Measurements from ENCODE around the gene PLAGL1.

PLAGL1 gene

DNA sequence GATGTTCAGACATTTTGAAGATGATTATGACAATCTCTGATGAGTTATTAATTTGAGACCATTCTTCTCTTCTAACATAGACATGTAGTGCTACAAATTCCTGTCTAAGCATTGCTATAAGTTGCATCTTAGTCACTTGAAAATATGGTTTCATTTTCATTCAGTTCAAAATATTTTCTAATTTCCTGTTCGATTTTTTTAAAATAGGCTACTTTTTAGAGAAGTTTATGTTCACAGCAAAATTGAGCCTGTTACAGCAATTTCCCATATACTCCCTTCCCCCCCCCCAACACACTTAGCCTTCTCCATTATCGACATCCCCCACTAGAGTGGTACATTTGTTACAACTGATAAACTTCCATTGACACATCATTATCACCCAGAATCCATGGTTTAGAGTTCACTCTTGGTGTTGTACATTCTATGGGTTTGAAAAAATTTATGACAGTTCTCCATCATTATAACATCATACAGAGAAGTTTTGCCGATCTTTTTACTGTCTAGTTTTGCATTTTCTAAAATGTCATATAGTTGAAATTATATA lies 31.2 kb downstream of the PLAGL1 start:
- no peaks in the 10 kb centered on the region for H3K9me3 ChIP-seq (ENCODE audit: insufficient read depth, low read depth, low read length)
- WGBS, result 100% methylated on average over 1 of the region's 3 CpGs
- no peak overlapping the region for H3K27ac ChIP-seq (ENCODE audit: low read depth, low read length)
- no peak overlapping the region for H3K9ac ChIP-seq (ENCODE audit: low read depth, low read length)
- no peaks in the 10 kb centered on the region for H3K36me3 ChIP-seq (ENCODE audit: insufficient read depth, low read length)
- H3K27me3 ChIP-seq (ENCODE audit: insufficient read depth, low read length), result peaks cover 81% of the 10 kb centered on the region
- H3K4me3 ChIP-seq (ENCODE audit: low read length), result no peak overlapping the region
- peaks cover 45% of the 10 kb centered on the region for H3K4me1 ChIP-seq (ENCODE audit: insufficient read depth, low read length)

- Histone ChIP-seq H3K27me3 (ENCODE audit: insufficient read depth, low read length) (peaks cover 98% of the 10 kb centered on the region), H3K27ac (ENCODE audit: low read depth, low read length) (peak overlapping the region; percentile 81; the same call in 1 of the 2 replicates), H3K9me3 (ENCODE audit: insufficient read depth, low read depth, low read length) (no peaks in the 10 kb centered on the region), H3K4me1 (ENCODE audit: insufficient read depth, low read length) (peaks cover 61% of the 10 kb centered on the region), H3K4me3 (ENCODE audit: low read length) (no peak overlapping the region), H3K36me3 (ENCODE audit: insufficient read depth, low read length) (no peaks in the 10 kb centered on the region), H3K9ac (ENCODE audit: low read depth, low read length) (no peak overlapping the region)
- 77% methylated on average over 6 of the region's 8 CpGs for WGBS
These were observed 34.0 kb downstream of the PLAGL1 start for GRCh38 chr6:143974089-143974488.

- Histone ChIP-seq H3K9me3 (ENCODE audit: insufficient read depth, low read depth, low read length) (no peaks in the 10 kb centered on the region), H3K4me3 (ENCODE audit: low read length) (peak overlapping the region; percentile 28), H3K36me3 (ENCODE audit: insufficient read depth, low read length) (no peaks in the 10 kb centered on the region), H3K27me3 (ENCODE audit: insufficient read depth, low read length) (peaks cover 98% of the 10 kb centered on the region), H3K27ac (ENCODE audit: low read depth, low read length) (peak overlapping the region; percentile 83; the same call in 1 of the 2 replicates), H3K4me1 (ENCODE audit: insufficient read depth, low read length) (peaks cover 61% of the 10 kb centered on the region), H3K9ac (ENCODE audit: low read depth, low read length) (peak overlapping the region; percentile 25; the same call in 1 of the 2 replicates)
- 3% methylated on average over 13 of the region's 13 CpGs for WGBS
These were observed 34.7 kb downstream of the PLAGL1 start for GRCh38 chr6:143973097-143973966.

GRCh38 chr6:143971482-143972205 lies 36.4 kb downstream of the PLAGL1 start:
- Histone ChIP-seq H3K4me3 (ENCODE audit: low read length) (no peak overlapping the region), H3K27me3 (ENCODE audit: insufficient read depth, low read length) (peaks cover 98% of the 10 kb centered on the region), H3K27ac (ENCODE audit: low read depth, low read length) (no peak overlapping the region; the same call in 1 of the 2 replicates), H3K9me3 (ENCODE audit: insufficient read depth, low read depth, low read length) (no peaks in the 10 kb centered on the region), H3K9ac (ENCODE audit: low read depth, low read length) (no peak overlapping the region), H3K36me3 (ENCODE audit: insufficient read depth, low read length) (no peaks in the 10 kb centered on the region), H3K4me1 (ENCODE audit: insufficient read depth, low read length) (peaks cover 61% of the 10 kb centered on the region)
- 22% methylated on average over 3 of the region's 4 CpGs for WGBS

GRCh38 chr6:143970456-143971218 lies 37.4 kb downstream of the PLAGL1 start:
- WGBS, result 69% methylated on average over 5 of the region's 6 CpGs
- Histone ChIP-seq H3K36me3 (ENCODE audit: insufficient read depth, low read length) (no peaks in the 10 kb centered on the region), H3K4me1 (ENCODE audit: insufficient read depth, low read length) (peaks cover 58% of the 10 kb centered on the region), H3K4me3 (ENCODE audit: low read length) (no peak overlapping the region), H3K27me3 (ENCODE audit: insufficient read depth, low read length) (peaks cover 98% of the 10 kb centered on the region), H3K9ac (ENCODE audit: low read depth, low read length) (no peak overlapping the region), H3K27ac (ENCODE audit: low read depth, low read length) (no peak overlapping the region), H3K9me3 (ENCODE audit: insufficient read depth, low read depth, low read length) (no peaks in the 10 kb centered on the region)

DNA sequence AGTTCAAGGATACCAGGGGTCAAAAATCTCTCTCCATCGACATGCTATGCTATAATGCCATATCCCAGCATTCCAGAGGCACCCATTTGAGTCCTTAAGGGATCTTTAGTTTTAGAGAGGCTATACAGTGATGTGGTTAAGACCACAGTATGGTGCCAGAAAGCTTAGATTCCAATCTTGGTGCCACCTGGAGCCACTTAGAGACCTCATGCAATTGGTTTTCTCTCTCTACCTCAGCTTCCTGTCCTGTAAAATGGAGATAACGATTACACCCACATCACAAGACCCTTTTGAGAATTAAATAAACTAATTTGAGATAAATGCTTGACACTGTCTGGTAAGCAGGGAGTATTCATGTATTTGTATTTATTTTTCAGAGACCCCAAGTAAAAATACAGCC lies 39.0 kb downstream of the PLAGL1 start:
- 0% methylated on average over 1 of the region's 2 CpGs for WGBS
- peaks cover 98% of the 10 kb centered on the region for H3K27me3 ChIP-seq (ENCODE audit: insufficient read depth, low read length)
- H3K4me1 ChIP-seq (ENCODE audit: insufficient read depth, low read length), result peaks cover 57% of the 10 kb centered on the region
- no peaks in the 10 kb centered on the region for H3K9me3 ChIP-seq (ENCODE audit: insufficient read depth, low read depth, low read length)
- no peaks in the 10 kb centered on the region for H3K36me3 ChIP-seq (ENCODE audit: insufficient read depth, low read length)
- no peak overlapping the region for H3K4me3 ChIP-seq (ENCODE audit: low read length)
- H3K27ac ChIP-seq (ENCODE audit: low read depth, low read length), result no peak overlapping the region
- H3K9ac ChIP-seq (ENCODE audit: low read depth, low read length), result no peak overlapping the region

DNA sequence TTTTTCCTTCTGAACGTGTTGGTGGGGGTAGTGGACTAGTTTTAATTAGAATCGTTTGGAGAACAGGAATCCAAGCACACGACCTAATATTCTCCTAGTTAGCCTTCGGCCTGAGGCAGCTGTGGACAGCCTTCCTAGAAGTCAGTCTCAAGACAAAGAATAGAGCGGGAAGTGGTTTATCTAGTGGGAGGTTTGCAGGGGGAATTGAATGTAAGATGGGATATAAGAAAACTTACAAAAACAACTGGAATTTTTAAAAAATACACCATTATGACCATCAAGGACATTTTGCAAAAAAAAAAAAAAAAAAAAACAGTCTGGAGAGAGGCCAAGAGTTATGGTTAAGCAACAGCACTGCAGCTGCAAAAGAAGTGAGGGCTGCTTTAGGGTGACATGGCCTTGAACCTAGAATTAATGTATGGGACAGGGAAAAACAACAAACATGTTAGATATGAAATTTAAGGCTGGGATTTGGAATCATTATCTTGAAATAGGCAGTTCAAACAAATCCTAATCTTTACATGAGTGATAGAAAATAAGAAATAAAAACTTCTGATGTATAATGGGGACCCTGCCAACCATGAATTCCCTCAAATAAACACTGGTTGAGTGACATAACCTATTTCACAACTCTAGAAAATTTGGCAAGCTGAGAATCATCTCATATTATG lies 40.2 kb downstream of the PLAGL1 start:
- Histone ChIP-seq H3K4me3 (ENCODE audit: low read length) (no peak overlapping the region), H3K9ac (ENCODE audit: low read depth, low read length) (no peak overlapping the region), H3K27ac (ENCODE audit: low read depth, low read length) (no peak overlapping the region), H3K27me3 (ENCODE audit: insufficient read depth, low read length) (peaks cover 100% of the 10 kb centered on the region), H3K36me3 (ENCODE audit: insufficient read depth, low read length) (no peaks in the 10 kb centered on the region), H3K4me1 (ENCODE audit: insufficient read depth, low read length) (peaks cover 59% of the 10 kb centered on the region), H3K9me3 (ENCODE audit: insufficient read depth, low read depth, low read length) (no peaks in the 10 kb centered on the region)
- WGBS, result 49% methylated on average over 5 of the region's 5 CpGs

- peaks cover 59% of the 10 kb centered on the region for H3K4me1 ChIP-seq (ENCODE audit: insufficient read depth, low read length)
- H3K27ac ChIP-seq (ENCODE audit: low read depth, low read length), result no peak overlapping the region
- no peak overlapping the region for H3K4me3 ChIP-seq (ENCODE audit: low read length)
- H3K36me3 ChIP-seq (ENCODE audit: insufficient read depth, low read length), result no peaks in the 10 kb centered on the region
- no peak overlapping the region for H3K9ac ChIP-seq (ENCODE audit: low read depth, low read length)
- 83% methylated on average over 1 of the region's 1 CpG for WGBS
- H3K27me3 ChIP-seq (ENCODE audit: insufficient read depth, low read length), result peaks cover 100% of the 10 kb centered on the region
- no peaks in the 10 kb centered on the region for H3K9me3 ChIP-seq (ENCODE audit: insufficient read depth, low read depth, low read length)
These were observed 41.7 kb downstream of the PLAGL1 start for GRCh38 chr6:143966312-143966711.

GRCh38 chr6:143965503-143966171 lies 42.4 kb downstream of the PLAGL1 start:
- Histone ChIP-seq H3K9ac (ENCODE audit: low read depth, low read length) (no peak overlapping the region), H3K27ac (ENCODE audit: low read depth, low read length) (no peak overlapping the region), H3K4me3 (ENCODE audit: low read length) (no peak overlapping the region), H3K27me3 (ENCODE audit: insufficient read depth, low read length) (peaks cover 100% of the 10 kb centered on the region), H3K9me3 (ENCODE audit: insufficient read depth, low read depth, low read length) (no peaks in the 10 kb centered on the region), H3K36me3 (ENCODE audit: insufficient read depth, low read length) (no peaks in the 10 kb centered on the region), H3K4me1 (ENCODE audit: insufficient read depth, low read length) (peaks cover 59% of the 10 kb centered on the region)
- WGBS, result 27% methylated on average over 6 of the region's 6 CpGs

DNA sequence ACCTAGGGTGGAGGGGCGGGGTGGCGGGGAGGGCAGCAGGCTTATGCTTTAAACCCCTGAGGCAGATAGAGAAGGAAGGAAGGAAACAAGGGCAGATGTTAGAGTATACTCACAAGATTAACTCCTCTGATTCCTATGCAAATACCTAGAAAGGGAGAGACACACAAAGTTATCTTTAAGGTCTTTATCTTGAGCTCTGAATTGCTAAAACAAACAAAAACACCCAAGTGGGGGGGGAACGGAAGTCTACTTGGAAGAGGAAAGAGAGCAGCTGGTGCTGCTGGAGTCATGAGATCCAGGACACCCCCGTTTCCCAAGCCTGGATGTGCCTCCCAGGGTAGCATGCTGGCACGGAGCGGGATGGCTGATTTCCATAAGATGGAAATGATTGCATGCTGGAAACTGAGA lies 43.4 kb downstream of the PLAGL1 start:
- no peak overlapping the region for H3K4me3 ChIP-seq (ENCODE audit: low read length)
- peaks cover 65% of the 10 kb centered on the region for H3K4me1 ChIP-seq (ENCODE audit: insufficient read depth, low read length)
- peaks cover 100% of the 10 kb centered on the region for H3K27me3 ChIP-seq (ENCODE audit: insufficient read depth, low read length)
- WGBS, result 3% methylated on average over 6 of the region's 6 CpGs
- no peak overlapping the region for H3K27ac ChIP-seq (ENCODE audit: low read depth, low read length)
- no peaks in the 10 kb centered on the region for H3K36me3 ChIP-seq (ENCODE audit: insufficient read depth, low read length)
- H3K9ac ChIP-seq (ENCODE audit: low read depth, low read length), result no peak overlapping the region
- H3K9me3 ChIP-seq (ENCODE audit: insufficient read depth, low read depth, low read length), result no peaks in the 10 kb centered on the region

Data from HUES64 (cell line).